ENCODE measurements around the gene ICA1L.

GRCh38 chr2:202881570-202881969, 10.0 kb upstream of the ICA1L start:
- TF ChIP-seq CTCF (conservative IDR thresholded peaks at IDR 0.05) = no peak
- no peak for TF ChIP-seq EZH2 (IDR thresholded peaks at IDR 0.05; ENCODE audit: low read depth)

All from PC-9 (cell line).